Suppressor macrophage treated with lipopolysaccharide for 1 hour (primary cell): ENCODE data around the gene IBA57.
A peak's percentile ranks its signal among the peaks of the same experiment; 100 is the strongest.

Source experiments
- DNase-seq, 3 donors: peaks; one replicate each; pipeline ENCODE4 v3.0.0-alpha.2; 2020 to 2022

The IBA57 gene

GRCh38 chr1:228157729-228158126 is 7.9 kb upstream of the IBA57 start:
- no peak for DNase-seq

- no peak for DNase-seq
These were observed 7.2 kb upstream of the IBA57 start for GRCh38 chr1:228158151-228159007.

GRCh38 chr1:228159008-228159665 is 6.5 kb upstream of the IBA57 start:
- DNase-seq, result no peak

GRCh38 chr1:228160201-228160761 is 5.3 kb upstream of the IBA57 start:
- no peak for DNase-seq

GRCh38 chr1:228161362-228161761 is 4.2 kb upstream of the IBA57 start:
- DNase-seq, result peak; percentile 49 to 61 (median 50)

- DNase-seq, result no peak
These were observed 3.7 kb upstream of the IBA57 start for GRCh38 chr1:228161866-228162265.

GRCh38 chr1:228162286-228163006 is 3.2 kb upstream of the IBA57 start:
- DNase-seq, result no peak

GRCh38 chr1:228163007-228163753 is 2.4 kb upstream of the IBA57 start:
- DNase-seq, result peak; percentile 30 to 54 (median 40)

- no peak for DNase-seq
These were observed 1.7 kb upstream of the IBA57 start for GRCh38 chr1:228163776-228164519.

GRCh38 chr1:228164561-228165371 is 838 bp upstream of the IBA57 start:
- peak; percentile 57 to 66 (median 62) for DNase-seq

- peak; percentile 76 to 85 (median 82) for DNase-seq
These were observed 749 bp downstream of the IBA57 start for GRCh38 chr1:228166170-228166936.

- peak; percentile 35 to 47 (median 38) for DNase-seq
These were observed 3.1 kb downstream of the IBA57 start for GRCh38 chr1:228168563-228169270.

- DNase-seq, result peak; percentile 49 to 74 (median 65)
These were observed 3.7 kb downstream of the IBA57 start for GRCh38 chr1:228169345-228169744.

- no peak for DNase-seq
These were observed 5.1 kb downstream of the IBA57 start for GRCh38 chr1:228170666-228171065.

- no peak for DNase-seq
These were observed 5.8 kb downstream of the IBA57 start for GRCh38 chr1:228171221-228171891.

GRCh38 chr1:228172591-228173527 is 7.3 kb downstream of the IBA57 start:
- no peak for DNase-seq
